ENCODE measurements around the gene WDR81.

DNA sequence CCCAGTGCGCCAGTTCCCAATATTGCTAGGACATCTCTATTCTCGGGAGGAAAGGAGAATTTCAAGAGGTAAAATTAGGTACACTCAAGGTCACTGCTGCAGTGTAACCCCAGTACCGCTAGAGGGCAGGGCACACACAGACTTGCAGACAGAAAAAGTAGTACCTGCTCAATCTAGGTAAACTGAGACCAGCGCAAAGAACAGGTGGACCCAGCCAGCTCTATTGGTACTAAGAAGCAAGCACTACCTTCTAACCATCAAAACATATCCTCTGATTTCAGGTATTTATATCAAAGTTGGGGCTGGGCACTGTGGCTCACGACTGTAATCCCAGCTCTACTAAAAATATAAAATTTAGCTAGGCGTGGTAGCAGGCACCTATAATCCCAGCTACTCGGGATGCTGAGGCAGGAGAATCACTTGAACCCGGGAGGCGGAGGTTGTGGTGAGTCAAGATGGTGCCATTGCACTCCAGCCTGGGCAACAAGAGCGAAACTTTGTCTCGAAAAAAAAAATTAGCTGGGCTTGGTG is 3.6 kb upstream of the WDR81 start:
- TF ChIP-seq CTCF (IDR thresholded peaks at IDR 0.05): peak; percentile 94 to 97 (median 95)
- TF ChIP-seq POLR2A (IDR thresholded peaks at IDR 0.05): no peak

Data from testis (tissue), 2 donors.